Measurements from ENCODE around the gene HERPUD2.

DNA sequence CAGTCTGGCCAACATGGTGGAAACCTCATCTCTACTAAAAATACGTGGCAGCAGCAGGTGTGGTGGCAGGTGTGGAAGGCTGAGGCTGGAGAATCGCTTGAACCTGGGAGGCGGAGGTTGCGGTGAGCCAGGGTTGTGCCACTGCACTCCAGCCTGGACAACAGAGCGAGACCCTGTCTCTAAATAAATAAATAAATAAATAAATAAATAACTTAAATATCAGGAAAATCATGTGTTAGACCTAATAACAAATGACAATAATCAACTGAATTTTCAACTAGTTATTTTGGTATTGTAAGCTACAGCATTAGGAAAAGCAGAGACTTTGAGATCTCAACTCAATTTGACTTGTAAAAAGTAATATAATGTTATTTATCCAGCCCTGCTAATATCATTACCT is 9.2 kb downstream of the HERPUD2 start:
- TF ChIP-seq POLR2A (IDR thresholded peaks at IDR 0.05; ENCODE audit: extremely low read depth, insufficient read length) = no peak
- TF ChIP-seq, protein P1, sequence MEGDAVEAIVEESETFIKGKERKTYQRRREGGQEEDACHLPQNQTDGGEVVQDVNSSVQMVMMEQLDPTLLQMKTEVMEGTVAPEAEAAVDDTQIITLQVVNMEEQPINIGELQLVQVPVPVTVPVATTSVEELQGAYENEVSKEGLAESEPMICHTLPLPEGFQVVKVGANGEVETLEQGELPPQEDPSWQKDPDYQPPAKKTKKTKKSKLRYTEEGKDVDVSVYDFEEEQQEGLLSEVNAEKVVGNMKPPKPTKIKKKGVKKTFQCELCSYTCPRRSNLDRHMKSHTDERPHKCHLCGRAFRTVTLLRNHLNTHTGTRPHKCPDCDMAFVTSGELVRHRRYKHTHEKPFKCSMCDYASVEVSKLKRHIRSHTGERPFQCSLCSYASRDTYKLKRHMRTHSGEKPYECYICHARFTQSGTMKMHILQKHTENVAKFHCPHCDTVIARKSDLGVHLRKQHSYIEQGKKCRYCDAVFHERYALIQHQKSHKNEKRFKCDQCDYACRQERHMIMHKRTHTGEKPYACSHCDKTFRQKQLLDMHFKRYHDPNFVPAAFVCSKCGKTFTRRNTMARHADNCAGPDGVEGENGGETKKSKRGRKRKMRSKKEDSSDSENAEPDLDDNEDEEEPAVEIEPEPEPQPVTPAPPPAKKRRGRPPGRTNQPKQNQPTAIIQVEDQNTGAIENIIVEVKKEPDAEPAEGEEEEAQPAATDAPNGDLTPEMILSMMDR (IDR thresholded peaks at IDR 0.05; ENCODE audit: low read depth, low read length) = no peak

All from NB4 (cell line).